GM19099 (cell line): Measurements from ENCODE around the gene DLL4.

ENCODE experiments used
- POLR2A ChIP-seq: IDR thresholded peaks from 3 replicates; pipeline ENCODE4 v1.6.1; 2011; ENCODE audit warnings: low read depth; ENCODE audit not compliant: insufficient read length; ENCODE audit errors: extremely low read depth

DLL4 gene

GRCh38 chr15:40976819-40977218 is 47.7 kb downstream of the DLL4 start:
- TF ChIP-seq POLR2A = no peak

- no peak for TF ChIP-seq POLR2A
Measured at GRCh38 chr15:40978141-40978540, 49.0 kb downstream of the DLL4 start.

GRCh38 chr15:40978562-40978961 is 49.4 kb downstream of the DLL4 start:
- TF ChIP-seq POLR2A = no peak

DNA sequence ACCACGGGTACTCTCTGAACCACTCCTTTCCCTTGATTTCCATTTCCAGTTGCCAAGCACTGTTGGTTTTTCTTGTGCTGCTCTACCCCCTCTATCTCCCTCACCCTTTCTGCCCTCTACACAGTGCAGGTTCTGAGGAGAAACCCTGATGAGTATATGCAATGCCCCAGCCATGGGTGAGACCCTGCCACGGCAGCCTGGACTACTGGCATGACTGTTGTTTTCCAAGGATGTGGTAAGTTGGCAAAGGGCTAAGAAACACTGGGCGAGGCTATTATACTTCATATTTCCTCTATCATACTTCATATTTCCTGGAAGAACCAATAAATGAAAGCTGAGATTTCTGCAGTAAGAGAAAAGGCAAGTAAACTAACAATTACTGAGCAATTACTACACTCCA is 52.0 kb downstream of the DLL4 start:
- TF ChIP-seq POLR2A = no peak

DNA sequence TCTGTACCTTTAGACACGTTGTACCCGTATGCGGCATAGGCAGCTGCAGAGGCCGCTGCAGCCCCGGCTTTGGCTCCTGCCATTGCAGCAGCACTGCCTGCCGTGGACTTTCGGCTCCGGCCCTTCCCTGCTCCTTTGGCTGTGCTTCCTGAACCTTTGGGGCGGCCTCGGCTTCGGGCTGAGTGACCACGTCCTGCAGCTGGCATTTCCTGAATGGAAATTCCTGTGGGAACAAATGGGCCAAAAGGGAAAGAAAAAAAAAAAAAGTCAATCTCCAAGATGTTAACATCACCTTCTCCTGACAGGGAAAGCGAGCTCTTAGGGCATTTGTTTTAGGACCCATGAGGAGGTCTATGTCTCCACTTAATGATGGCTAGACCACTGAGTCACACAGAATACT is 53.7 kb downstream of the DLL4 start:
- no peak for TF ChIP-seq POLR2A

- no peak for TF ChIP-seq POLR2A
Measured at GRCh38 chr15:40984406-40984805, 55.3 kb downstream of the DLL4 start.

GRCh38 chr15:40984964-40985363 is 55.8 kb downstream of the DLL4 start:
- TF ChIP-seq POLR2A = no peak

- no peak for TF ChIP-seq POLR2A
Measured at GRCh38 chr15:40985541-40986330, 56.6 kb downstream of the DLL4 start.

DNA sequence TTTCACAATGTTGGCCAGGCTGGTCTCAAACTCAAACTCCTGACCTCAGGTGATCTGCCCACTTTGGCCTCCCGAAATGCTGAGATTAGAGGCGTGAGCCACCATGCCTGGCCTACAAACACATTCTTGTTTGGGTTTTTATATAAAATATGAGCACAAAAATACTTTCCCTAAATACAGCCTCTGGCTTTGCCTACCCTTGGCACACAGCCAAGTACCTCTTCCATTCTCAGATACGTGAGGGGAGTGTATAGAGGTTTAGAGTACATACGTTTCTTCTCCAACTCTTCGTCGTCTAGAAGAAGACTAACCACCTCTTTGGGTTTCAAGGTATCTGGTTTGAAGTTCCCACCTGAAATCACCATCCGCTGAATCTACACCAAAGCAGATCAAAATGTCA is 57.7 kb downstream of the DLL4 start:
- no peak for TF ChIP-seq POLR2A

- no peak for TF ChIP-seq POLR2A
Measured at GRCh38 chr15:40988156-40988555, 59.0 kb downstream of the DLL4 start.
